ENCODE measurements around the gene WDR43.
A peak's percentile ranks its signal among the peaks of the same experiment; 100 is the strongest.

The WDR43 gene

DNA sequence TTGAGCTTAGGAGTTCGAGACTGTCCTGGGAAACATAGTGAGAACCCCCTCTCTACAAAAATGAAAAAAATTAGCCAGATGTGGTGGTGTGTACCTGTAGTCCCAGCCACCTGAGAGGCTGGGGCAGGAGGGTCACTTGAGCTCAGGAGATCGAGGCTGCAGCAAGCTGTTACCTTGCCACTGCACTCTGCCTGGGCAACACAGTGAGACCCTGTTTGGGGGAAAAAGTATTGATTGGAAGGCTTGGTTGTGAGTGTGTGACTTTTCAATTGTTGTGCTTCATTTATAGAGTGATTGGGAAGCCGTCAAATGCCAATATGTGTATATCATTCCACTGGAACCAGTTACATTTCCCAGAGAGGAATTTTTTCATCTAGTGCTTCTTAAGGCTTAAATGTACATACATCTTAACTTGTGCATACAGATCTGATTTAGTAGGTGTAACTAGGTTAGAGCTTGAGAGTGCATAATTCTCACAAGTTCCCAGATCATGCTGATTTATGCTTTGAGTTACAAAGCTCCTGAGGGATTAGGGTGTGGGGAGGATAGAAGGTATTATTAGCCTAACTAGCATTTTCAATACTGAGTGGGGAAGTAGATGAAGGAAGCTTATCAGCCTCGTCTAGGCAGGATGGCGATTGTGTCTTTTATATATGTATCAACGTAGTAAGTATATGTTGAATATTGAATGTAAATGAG, 15.3 kb downstream of the WDR43 start:
- DNase-seq, result no peak

DNA sequence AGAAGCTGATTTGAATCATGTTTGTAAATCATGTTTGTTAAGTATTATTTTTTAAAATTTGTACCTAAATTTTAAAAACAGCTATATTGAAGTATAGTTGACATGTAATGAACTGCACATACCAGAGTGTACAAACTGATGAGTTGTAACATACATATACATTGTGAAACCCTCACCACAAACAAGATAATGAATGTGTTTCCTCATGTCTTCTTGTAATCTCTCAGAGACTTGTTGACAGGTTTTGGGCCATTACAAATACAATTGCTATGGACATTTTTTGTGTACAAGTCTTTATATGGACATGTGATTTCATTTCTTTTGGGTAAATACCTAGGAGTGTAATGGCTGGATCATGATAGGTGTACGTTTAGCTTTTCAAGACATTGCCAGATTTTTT, 21.5 kb downstream of the WDR43 start:
- no peak for DNase-seq

DNA sequence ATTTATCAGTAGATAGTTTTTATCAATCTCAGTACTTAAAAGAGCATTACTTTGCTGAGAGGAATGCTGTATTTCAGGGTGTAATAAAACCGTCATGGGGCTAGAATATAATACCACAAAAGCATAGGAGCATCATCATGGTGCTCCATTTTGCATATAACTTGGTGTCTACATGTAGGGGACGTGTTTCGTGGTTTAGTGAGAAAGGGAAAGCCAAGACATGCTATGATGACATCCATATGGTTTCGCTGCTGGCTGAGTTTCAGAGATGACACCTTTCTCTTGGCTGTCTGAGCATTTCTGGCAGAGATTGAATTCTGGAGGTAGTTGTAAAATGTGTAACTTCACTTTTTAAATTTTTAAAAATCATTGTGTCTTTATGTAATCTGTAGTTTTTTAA, 32.4 kb downstream of the WDR43 start:
- DNase-seq, result no peak

DNA sequence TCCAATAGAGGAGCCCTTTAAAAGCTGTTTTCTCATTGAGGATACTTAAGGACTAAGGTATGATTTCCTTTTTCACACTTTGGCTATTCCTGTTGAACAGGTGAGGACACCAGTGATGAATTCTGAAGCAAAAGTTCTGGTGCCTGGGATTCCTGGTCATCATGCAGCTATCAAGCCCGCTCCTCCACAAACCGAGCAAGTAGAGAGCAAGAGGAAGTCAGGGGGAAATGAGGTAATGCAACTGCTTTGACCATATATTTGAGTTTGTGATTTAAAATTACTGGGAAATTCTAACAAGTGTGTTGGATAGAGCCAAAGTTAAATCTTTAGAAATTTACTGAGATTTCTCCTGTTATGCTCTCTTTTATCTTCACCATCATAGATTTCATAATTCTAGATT, 33.0 kb downstream of the WDR43 start:
- no peak for DNase-seq

DNA sequence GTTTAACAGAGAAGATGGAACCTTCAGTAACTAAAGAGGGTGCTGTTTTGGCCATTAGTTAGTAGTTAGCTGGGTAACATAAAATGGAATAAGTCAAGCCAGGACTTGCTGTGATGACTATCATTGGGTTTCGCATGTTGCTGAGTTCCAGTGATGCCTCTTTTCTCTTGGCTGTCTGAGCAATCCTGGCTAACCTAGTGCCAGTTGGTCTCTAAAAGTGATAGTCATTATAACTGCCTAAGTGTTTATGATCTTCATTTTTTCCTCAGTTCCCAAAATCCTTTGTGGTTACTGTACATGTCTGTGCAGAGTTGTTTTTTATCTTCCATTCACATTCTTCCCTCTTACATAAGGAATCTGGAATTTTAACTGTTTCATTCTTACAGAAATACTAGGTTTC, 33.4 kb downstream of the WDR43 start:
- DNase-seq, result no peak

DNA sequence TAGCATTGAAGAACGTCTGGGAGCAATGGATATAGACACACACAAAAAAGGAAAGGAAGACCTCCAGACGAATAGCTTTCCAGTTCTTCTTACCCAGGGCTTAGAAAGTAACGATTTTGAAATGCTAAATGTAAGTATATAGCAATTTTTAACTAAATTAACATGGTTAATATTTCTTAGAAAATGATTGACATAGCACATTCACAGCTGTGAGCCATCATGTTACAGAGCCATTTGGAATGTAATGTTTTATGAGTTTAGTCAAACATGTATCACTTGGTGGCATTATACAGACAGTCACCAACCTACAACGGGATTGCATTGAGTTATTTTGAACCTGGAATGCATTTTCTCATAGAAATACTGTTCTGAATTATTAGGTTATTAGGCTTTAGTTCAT, 35.1 kb downstream of the WDR43 start:
- no peak for DNase-seq

DNA sequence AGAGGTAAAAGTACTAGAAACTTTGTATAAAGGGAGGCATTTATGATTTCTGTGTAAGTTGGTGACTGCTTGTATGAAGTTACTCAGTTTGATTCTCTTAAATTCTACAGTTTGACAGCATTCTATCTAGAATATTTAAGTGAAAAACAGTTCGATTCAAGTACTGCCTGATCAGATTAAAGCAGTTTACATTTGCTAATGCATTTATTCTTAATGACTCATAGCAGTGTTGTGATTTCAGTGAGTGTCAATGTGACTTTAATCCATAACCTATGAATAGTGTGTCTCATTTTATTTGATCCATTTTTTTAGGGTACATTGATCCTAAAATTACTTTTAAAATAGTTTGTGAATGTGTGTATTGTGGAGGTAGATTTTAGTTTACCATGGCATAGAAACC, 35.7 kb downstream of the WDR43 start:
- no peak for DNase-seq

DNA sequence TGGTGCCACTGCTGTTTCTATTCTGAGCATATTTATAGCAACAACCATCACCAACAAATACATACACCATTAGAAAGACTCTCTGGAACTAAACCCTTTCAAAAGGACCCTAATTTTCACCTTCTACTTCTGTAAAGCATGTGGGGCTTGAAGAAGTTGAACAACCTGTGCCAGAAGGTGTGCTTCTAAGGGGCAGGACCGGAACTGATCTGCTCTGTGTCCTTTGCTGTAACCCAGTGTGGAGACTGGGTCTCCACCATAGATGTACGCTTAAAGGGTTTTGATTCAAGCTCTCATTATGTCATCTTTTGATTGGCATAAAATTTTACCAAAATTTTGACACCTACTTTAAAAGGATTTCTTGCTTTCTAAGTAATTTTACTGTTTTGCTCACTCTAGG, 40.3 kb downstream of the WDR43 start:
- no peak for DNase-seq

DNA sequence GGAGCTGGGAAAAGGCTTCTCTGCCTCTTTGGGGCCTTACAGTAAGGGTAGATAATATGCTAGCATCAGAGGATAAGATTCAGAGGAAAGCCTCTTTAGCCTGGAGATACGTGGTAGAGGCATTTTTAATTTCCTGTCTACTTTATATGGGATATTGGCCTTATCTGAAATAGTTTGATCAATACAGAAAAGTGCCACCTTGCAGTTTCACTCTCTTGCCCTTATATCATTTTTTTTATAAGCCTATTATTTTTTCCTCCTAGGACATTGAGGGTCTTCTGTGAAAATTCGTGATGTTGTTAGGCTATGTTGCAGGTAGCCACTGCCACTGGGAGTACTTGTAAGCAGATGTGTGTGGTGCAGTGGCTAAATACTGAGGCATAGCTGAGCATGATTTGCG, 46.5 kb downstream of the WDR43 start:
- DNase-seq, result no peak

DNA sequence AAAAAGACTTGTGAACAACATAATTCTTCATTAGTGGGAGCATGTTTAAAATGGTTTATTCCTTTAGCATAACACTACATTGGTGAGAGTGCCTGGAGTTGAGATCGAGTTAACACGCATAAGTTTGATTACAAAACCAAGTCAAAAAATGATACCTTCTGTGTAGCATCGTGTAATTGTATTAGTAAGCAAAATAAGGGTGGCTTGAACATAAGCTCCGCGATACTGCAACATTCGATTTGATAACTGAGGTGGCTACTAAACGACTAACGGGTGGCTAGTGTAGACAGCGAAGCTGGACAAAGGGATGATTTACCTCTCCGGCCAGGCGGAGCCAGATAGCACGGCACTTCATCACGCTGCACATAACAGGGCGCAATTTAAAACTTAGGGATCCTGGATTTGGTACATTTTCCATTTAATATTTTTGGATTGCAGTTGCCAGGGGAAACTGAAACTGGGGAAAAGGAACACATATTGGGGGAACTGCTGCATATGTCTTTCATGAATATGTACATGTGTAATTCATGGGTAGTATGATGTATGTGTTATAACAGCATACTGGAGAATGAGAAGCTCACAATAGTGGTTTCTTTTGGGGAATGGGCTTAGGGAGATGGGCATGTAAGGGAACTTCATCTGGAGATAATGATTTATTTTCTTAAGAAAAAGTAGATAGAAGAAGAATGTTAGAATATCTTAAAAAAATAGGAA, 50.2 kb downstream of the WDR43 start:
- no peak for DNase-seq

DNA sequence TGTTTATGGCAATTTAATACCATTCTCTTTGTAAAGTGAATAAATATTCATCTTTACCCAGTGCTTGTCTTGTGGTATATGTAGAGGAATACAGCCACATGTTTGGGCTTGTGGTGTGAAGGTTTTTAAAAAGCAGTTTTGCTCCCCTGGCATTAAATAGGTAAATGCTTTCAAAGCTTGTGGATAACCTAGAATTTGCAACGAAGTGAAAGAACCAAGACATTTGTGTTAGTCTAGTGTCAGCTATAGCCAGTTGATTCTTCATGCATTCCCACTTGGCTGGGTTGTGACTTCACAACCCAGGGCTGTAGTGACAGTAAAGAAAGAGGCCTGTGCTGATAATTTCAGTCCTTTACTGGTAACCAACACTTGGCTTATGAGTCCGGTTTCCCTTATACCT, 53.7 kb downstream of the WDR43 start:
- no peak for DNase-seq

DNA sequence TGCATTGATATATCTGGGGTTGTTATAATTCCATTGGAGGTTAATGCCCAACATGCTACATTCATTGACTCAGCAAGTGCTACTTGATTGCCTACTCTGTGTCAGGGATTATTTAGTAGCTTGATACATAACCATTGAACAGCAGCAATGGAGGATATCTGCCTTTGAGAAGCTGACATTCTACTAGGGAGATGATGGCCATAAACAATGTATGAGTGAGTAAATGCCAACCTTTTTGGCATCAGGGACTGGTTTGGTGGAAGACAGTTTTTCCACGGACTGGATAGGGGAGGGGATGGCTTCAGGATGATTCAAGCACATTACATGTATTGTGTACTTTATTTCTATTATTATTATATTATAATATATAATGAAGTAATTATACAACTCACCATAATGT, 54.7 kb downstream of the WDR43 start:
- DNase-seq, result no peak

DNA sequence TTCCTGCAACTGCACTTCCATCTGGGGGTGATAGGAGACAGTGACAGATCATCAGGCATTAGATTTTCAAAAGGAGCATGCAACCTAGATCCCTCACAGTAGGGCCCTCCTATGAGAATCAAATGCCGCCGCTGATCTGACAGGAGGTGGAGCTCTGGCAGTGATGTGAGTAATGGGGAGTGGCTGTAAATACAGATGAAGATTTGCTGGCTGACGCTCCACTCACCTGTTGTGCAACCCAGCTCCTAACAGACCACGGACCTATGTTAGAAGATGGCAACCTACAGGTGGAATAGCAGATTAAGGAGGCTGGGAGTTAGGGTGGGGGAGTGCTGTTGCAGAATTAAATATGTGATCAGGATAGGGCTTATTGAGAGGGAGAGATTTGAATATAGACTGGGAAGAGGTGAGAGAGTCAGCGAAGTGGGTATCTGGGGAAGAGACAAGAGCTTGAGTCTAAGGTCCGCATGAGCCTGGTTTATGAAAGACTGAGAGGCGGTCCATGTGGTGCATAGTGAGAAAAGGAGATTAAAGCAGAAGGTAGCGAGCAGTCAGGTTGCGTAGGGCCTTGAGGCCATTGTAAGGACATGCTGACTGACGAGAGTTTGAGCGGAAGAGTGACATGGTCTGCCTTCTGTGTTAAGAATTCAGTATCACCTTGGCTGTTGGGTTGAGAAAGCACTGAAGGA, 55.3 kb downstream of the WDR43 start:
- DNase-seq, result no peak

DNA sequence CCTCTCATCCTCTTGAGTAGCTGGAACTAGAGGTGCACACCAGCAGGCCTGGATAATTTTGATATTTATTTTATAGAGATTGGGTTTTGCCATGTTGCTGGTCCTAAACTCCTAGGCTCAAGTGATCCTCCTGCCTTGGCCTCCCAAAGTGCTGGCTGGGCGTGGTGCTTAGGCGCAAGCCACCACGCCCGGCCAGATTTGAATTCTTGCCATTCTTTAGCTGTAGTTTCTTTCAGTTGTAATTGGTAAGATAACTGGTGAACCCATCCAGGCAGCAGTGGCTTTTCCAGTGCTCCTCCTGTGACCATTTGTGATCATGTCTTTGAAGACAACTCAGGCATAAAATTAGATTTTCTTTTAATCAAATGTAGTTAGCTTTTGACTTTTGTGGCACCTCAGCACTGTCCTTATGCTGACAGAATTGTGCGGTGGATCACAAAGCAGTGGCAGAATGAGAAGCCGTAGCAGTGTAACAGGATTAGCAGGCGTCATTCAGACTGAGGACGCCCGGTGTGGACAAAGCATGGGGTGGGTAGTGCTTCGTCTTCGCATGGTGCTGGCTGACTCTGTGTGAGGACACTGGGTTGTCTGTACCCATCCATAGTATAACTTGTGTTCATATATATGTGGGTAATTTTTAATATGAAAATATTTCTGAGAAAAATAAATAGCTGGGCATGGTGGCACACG, 56.6 kb downstream of the WDR43 start:
- DNase-seq, result no peak

DNA sequence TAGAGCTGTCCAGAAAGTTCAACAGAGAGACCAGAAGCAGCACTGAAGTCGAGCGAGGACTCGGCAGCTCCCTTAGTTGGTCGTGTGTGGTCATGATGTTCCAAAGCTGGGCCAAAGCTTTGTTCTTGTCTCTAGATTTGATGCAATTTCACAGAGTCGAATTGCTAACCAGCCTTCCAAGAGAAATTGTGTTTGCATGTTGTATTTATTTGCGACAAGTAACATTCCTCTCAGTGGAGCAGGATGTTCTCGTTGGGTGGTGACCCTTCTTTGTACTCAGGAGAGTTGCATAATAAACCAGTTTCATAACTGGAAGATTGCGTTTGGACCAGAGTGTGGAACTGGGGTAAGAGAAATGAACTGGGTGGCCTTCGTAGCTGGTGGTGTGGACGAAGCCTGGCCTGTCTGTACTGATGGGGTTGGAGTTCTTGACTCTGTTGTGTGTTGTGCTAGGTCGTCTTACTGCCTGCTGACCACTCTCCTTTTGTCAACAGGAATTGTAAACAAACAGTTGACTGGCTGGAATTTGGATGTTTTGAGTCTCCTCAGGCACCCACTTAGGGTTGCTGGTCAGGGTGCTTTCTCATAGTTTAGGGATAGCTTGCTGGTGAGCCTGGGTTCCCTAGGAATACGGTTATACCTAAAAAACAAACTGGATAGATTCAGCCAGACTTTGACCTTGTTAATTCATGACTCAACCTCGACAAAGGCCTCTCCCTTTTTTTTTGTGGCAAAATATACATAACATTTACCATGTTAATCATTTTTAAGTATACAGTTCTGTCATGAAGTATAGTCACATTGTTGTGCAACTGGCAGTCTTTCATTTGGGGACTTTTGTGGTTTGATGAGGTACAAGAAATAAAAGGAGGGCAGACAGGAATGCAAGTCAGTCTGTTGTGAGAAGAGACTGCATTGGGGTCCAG, 57.7 kb downstream of the WDR43 start:
- DNase-seq, result no peak

DNA sequence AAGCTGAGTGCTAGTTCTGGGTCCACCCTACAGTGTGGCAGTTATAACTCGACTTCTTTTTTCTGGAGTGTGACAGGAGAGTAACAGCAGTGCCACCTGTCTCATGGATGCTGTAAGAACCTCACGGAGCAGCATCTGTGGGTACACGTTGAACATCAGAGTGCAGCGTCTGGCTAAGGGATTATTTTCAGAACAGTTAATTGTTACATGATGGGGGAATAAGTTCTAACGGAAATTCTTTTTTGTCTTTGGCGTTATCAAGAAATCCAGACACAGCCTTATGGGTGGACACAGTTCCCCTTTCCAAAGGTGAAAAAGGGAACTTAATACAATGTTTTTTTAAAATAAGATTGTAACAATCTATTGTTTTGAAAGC, 58.4 kb downstream of the WDR43 start:
- no peak for DNase-seq

DNA sequence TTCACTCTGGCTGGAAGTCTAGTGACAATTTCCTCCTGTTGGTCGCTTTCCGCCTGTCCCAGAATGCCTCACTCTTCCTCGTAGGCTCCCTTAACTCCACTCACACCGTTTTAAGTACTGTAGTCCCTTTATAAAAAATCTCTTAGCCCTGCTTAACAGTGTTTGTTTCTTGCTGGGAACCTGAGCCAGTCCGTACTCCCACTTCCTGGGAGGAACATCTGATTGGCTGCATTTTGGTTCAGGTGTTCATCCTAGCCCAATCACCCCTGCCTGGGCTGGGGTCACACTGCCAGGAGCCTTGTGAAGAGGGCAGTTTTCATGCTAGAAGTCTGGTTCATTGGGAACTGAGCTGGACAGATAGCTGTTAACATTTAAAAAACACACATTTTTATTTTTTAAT, 61.0 kb downstream of the WDR43 start:
- DNase-seq, result no peak

DNA sequence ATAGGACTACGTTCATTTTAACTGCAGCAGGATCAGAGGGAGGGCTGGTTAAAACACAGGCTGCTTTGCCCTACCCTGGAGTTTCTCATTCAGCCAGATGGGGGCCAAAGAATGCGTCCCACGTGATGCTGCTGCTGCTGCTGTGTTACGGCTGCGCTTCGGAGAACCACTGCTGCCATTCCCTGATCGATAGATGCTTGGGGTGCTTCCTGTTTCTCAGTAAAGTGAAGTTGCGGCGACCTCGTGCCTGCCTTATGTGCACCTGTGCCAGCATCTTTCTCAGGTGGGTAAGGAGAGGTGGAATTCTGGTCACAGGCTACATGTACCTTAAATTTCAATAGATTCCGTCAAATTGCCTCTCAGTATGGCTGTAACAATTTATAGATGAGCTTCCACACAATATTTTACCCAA, 62.0 kb downstream of the WDR43 start:
- DNase-seq, result peak; percentile 8

DNA sequence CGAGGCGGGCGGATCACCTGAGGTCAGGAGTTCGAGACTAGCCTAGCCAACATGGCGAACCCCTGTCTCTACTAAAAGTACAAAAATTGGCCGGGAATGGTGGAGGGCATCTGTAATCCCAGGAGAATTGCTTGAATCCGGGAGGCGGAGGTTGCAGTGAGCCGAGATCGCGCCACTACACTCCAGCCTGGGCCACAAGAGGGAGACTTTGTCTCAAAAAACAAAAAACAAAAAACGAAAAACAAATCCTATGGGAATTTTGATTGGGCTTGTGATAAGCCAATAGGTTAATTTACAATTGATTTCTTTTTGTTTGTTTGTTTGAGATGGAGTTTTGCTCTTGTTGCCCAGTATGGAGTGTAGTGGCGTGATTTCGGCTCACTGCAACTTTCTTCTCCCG, 62.4 kb downstream of the WDR43 start:
- DNase-seq, result no peak

DNA sequence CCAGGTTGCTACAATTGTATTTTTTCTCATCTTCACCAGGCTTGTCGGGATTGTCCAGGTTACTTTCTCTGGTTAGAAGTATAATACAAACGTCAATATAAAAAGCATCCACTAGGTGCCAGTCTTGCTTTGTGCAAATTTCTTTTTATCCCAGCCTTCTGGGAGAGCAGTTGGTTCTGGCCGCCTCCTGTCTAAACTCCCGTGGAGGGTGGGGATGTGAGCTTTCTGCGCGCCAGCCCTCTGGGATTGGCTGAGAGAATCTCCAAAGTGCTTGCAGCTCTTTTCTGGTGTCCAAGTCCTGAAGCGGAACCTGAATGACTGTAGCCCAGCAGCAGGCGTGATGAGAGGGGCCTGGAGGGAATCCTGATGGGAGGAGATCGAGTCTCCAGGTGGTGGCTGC, 64.2 kb downstream of the WDR43 start:
- peak; percentile 18 for DNase-seq

DNA sequence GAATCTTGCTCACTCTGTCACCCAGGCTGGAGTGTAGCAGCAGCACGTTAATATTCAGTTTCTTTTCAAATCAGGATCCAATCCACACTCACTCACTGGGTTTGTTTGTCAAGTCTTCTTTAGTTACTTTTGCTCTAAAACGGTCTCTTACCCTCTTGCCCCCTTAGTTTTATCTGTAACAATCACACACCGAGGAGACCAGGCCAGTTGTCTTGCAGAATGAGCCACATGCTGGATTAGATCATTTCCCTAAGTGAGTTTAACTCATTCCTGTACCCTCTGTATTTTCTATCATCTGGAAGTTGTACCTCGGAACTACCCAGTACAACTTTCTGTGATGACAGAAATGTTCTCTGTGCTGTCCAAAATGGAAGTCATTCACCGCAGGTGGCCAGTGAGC, 65.9 kb downstream of the WDR43 start:
- no peak for DNase-seq

DNA sequence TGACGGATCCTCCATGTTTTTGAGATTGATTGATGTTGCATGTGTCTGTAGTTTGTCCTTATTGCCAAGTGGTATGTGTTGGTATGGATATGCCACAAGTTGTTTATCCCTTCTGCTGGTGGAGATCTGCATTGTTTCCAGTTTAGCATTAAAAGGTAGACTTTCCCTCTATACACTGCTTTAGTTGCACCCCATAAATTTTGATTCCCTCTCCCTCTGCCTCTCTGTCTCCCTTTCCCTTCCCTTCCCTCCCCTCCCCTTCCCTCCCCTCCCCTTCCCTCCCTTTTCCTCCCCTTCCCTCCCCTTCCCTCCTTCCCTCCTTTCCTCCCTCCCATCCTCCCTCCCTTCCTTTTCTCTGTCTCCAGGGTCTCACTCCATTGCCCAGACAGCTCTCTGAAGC, 68.0 kb downstream of the WDR43 start:
- no peak for DNase-seq
